GM12878 (cell line): ENCODE measurements around the gene NHERF2. TPM values are rescaled to one million over a fixed set of nuclear protein-coding genes. Genes with fewer than 3 reads are reported as not detected.

Source experiments
- CBX3 ChIP-seq: fragments of 200-600 bp; sonication (generic); IDR thresholded peaks from 2 replicates; pipeline ENCODE4 v1.6.1; 2016; ENCODE audit warnings: low read depth, borderline replicate concordance
- CTCF ChIP-seq, 3 experiments: IDR thresholded peaks in 2 of 3; conservative IDR thresholded peaks in 1 of 3; 2 replicates each; pipeline ENCODE4 v1.5.1; 2011; ENCODE audit warnings: low read depth in 3 of 3, low read length in 3 of 3, mild to moderate bottlenecking in 3 of 3, control low read depth in 2 of 3, moderate library complexity in 2 of 3, inconsistent platforms in 1 of 3, mixed read lengths in 1 of 3; ENCODE audit not compliant: control insufficient read depth in 2 of 3, insufficient read depth in 1 of 3; ENCODE audit errors: extremely low read depth in 1 of 3
- EED ChIP-seq: sonication (generic); IDR thresholded peaks from 2 replicates; pipeline ENCODE4 v1.6.1; 2016; ENCODE audit warnings: antibody characterized with exemption, low read depth
- ETV6 ChIP-seq, 2 experiments: fragments of 450-650 bp in 1 of 2; IDR thresholded peaks in 1 of 2; conservative IDR thresholded peaks in 1 of 2; 2 replicates each; pipeline ENCODE4 v1.6.1; 2014; ENCODE audit warnings: antibody characterized with exemption in 1 of 2, borderline replicate concordance in 1 of 2, low read depth in 1 of 2, mild to moderate bottlenecking in 1 of 2, moderate library complexity in 1 of 2
- PAX5 ChIP-seq: IDR thresholded peaks from 2 replicates; pipeline ENCODE4 v1.6.1; 2011; ENCODE audit warnings: low read depth, low read length, borderline replicate concordance
- PRDM15 ChIP-seq: fragments of 450-650 bp; formaldehyde crosslinking; IDR thresholded peaks from 2 replicates; pipeline ENCODE4 v1.4.0; 2020; ENCODE audit warnings: mild to moderate bottlenecking, moderate library complexity
- USF1 ChIP-seq: IDR thresholded peaks from 2 replicates; pipeline ENCODE4 v1.6.1; 2011; ENCODE audit warnings: borderline replicate concordance, low read depth, mild to moderate bottlenecking, moderate library complexity, mixed read lengths, low read length; ENCODE audit not compliant: insufficient read depth; ENCODE audit errors: extremely low read length
- YBX1 ChIP-seq: fragments of 450-650 bp; IDR thresholded peaks from 2 replicates; pipeline ENCODE4 v1.6.1; 2016; ENCODE audit warnings: antibody characterized with exemption
- ZNF384 ChIP-seq: IDR thresholded peaks from 2 replicates; pipeline ENCODE4 v1.6.1; 2012; ENCODE audit warnings: low read depth, mild to moderate bottlenecking, low read length, improper control_type of control experiment, borderline replicate concordance
- polyA plus RNA-seq, 11 experiments: library from polyadenylated mRNA; depleted of rRNA in 4 of 11; unstranded in 6 of 11; stranded (reverse) in 5 of 11; fragments of >200 nt; fragmentation: Nextera tagmentation in 4 of 11; fragmentation: Illumina TruSeq in 1 of 11; extraction: Ambion mirVana in 4 of 11; extraction: Trizol in 1 of 11; gene quantifications; 1 replicate in 1 of 11; 2 replicates in 10 of 11; pipeline versions ENCODE4 v1.2.1 to v1.2.3, GENCODE V29; 2011 to 2016; ENCODE audit warnings: inconsistent platforms in 2 of 11, missing spikeins in 2 of 11, low read depth in 1 of 11
- total RNA-seq, 4 experiments: library from RNA; depleted of rRNA in 3 of 4; stranded (reverse); fragments of >200 nt in 3 of 4; fragmentation: Illumina TruSeq in 1 of 4; extraction: Trizol in 1 of 4; gene quantifications; 2 replicates each; pipeline versions ENCODE4 v1.2.1 to v1.2.3, GENCODE V29; 2013 to 2021
- TF ChIP-seq, protein P1 (sequence below): fragments of 450-650 bp; IDR thresholded peaks from 2 replicates; pipeline ENCODE4 v1.6.1; 2017; ENCODE audit warnings: mild to moderate bottlenecking
- TF ChIP-seq, protein P2 (sequence below): IDR thresholded peaks from 2 replicates; pipeline ENCODE4 v1.6.1; 2012; ENCODE audit warnings: low read depth, low read length, improper control_type of control experiment
- TF ChIP-seq, protein P3 (sequence below): IDR thresholded peaks from 2 replicates; pipeline ENCODE4 v1.6.1; 2012; ENCODE audit warnings: low read depth, low read length, improper control_type of control experiment

Gene NHERF2
- total and polyA plus RNA-seq, 10 of the 15 experiments (the other 5 are each of a cell fraction or from before 2014, with no cell fraction given), result 0.05 to 0.31 (median 0.08) TPM; not detected in 4

DNA sequence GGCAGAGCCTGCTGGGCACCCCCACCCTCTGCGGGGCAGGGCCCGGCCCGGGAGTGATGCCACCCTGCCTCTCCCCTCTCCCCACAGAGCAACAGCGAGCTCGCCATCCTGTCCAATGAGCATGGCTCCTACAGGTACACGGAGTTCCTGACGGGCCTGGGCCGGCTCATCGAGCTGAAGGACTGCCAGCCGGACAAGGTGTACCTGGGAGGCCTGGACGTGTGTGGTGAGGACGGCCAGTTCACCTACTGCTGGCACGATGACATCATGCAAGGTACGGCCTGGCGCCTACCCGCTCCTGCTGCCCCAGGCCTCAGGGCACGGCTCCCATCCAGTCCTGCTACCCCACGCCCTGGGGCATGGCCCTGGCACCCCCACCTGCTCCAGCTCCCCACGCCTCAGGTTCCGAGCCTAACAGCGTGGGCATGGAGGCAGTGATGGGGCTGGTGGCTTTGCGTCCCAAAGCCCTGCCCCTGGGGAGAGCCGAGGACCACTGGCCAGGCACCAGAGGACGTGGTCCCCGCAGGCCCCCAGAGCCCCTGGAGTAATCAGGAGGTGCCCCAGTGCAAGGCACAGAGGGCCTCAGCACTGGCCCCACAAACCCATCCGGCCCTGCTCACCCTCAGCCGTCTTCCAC, 59.5 kb downstream of the NHERF2 start (continued):
- no peak for TF ChIP-seq PRDM15 (CRISPR knock-in tag)
- TF ChIP-seq, protein P1, sequence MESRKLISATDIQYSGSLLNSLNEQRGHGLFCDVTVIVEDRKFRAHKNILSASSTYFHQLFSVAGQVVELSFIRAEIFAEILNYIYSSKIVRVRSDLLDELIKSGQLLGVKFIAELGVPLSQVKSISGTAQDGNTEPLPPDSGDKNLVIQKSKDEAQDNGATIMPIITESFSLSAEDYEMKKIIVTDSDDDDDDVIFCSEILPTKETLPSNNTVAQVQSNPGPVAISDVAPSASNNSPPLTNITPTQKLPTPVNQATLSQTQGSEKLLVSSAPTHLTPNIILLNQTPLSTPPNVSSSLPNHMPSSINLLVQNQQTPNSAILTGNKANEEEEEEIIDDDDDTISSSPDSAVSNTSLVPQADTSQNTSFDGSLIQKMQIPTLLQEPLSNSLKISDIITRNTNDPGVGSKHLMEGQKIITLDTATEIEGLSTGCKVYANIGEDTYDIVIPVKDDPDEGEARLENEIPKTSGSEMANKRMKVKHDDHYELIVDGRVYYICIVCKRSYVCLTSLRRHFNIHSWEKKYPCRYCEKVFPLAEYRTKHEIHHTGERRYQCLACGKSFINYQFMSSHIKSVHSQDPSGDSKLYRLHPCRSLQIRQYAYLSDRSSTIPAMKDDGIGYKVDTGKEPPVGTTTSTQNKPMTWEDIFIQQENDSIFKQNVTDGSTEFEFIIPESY, result no peak
- no peak for TF ChIP-seq EED
- no peak for TF ChIP-seq ETV6 (conservative IDR thresholded peaks at IDR 0.05 in 1 of 2, IDR thresholded peaks at IDR 0.05 in 1 of 2; ENCODE audit: borderline replicate concordance in 1 of 2, low read depth in 1 of 2)
- TF ChIP-seq, protein P2, sequence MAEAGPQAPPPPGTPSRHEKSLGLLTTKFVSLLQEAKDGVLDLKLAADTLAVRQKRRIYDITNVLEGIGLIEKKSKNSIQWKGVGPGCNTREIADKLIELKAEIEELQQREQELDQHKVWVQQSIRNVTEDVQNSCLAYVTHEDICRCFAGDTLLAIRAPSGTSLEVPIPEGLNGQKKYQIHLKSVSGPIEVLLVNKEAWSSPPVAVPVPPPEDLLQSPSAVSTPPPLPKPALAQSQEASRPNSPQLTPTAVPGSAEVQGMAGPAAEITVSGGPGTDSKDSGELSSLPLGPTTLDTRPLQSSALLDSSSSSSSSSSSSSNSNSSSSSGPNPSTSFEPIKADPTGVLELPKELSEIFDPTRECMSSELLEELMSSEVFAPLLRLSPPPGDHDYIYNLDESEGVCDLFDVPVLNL, result no peak
- TF ChIP-seq ZNF384, result no peak
- TF ChIP-seq YBX1, result no peak
- no peak for TF ChIP-seq CTCF (IDR thresholded peaks at IDR 0.05 in 2 of 3, conservative IDR thresholded peaks at IDR 0.05 in 1 of 3; ENCODE audit: control insufficient read depth in 2 of 3, extremely low read depth in 1 of 3, insufficient read depth in 1 of 3, low read depth in 3 of 3, low read length in 3 of 3)
- TF ChIP-seq PAX5, result no peak
- no peak for TF ChIP-seq CBX3
- TF ChIP-seq, protein P3, sequence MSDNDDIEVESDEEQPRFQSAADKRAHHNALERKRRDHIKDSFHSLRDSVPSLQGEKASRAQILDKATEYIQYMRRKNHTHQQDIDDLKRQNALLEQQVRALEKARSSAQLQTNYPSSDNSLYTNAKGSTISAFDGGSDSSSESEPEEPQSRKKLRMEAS, result no peak
- no peak for TF ChIP-seq USF1
